Neural progenitor cell (in vitro differentiated cells): ENCODE measurements around the gene COL21A1. TPM values are rescaled to one million over a fixed set of nuclear protein-coding genes. Genes with fewer than 3 reads are reported as not detected.

Experiments used
- DNase-seq: peaks from one replicate; pipeline ENCODE4 v3.0.0-alpha.2; 2016; ENCODE audit warnings: low spot score
- H2AFZ ChIP-seq: fragments of 200-600 bp; sonication (generic); replicated peaks from 2 replicates; pipeline ENCODE4 v1.6.1; 2016; ENCODE audit warnings: antibody characterized with exemption
- H3F3A ChIP-seq: fragments of 200-600 bp; sonication (generic); 2 replicates; pipeline ENCODE4 v1.6.1; 2016; ENCODE audit warnings: antibody characterized with exemption, low read depth
- H3K27ac ChIP-seq: fragments of 200-600 bp; sonication (generic); 2 replicates; pipeline ENCODE4 v1.5.1; 2016; ENCODE audit warnings: mild to moderate bottlenecking
- H3K27me3 ChIP-seq: fragments of 200-600 bp; sonication (generic); 2 replicates; pipeline ENCODE4 v1.6.1; 2016; ENCODE audit warnings: mild to moderate bottlenecking, moderate library complexity
- H3K36me3 ChIP-seq: fragments of 200-600 bp; sonication (generic); 2 replicates; pipeline ENCODE4 v1.5.1; 2016
- H3K4me1 ChIP-seq: fragments of 200-600 bp; sonication (generic); 2 replicates; pipeline ENCODE4 v1.6.1; 2016; ENCODE audit warnings: mixed run types
- H3K4me2 ChIP-seq: fragments of 200-600 bp; sonication (generic); 2 replicates; pipeline ENCODE4 v1.6.1; 2016
- H3K4me3 ChIP-seq: fragments of 200-600 bp; sonication (generic); 2 replicates; pipeline ENCODE4 v1.5.1; 2016
- H3K79me2 ChIP-seq: fragments of 200-600 bp; sonication (generic); 2 replicates; pipeline ENCODE4 v1.6.1; 2016; ENCODE audit warnings: low read depth
- H3K9ac ChIP-seq: fragments of 200-600 bp; sonication (generic); 2 replicates; pipeline ENCODE4 v1.6.1; 2016
- H3K9me3 ChIP-seq: fragments of 200-600 bp; sonication (generic); 2 replicates; pipeline ENCODE4 v1.5.1; 2016; ENCODE audit warnings: low read depth
- H4K20me1 ChIP-seq: fragments of 200-600 bp; sonication (generic); 2 replicates; pipeline ENCODE4 v1.6.1; 2016; ENCODE audit warnings: low read depth
- H3K27ac Mint-ChIP-seq: 3 replicates; pipeline ENCODE4 v1.8.0; 2021; ENCODE audit warnings: mixed read lengths
- H3K27me3 Mint-ChIP-seq: 2 replicates; pipeline ENCODE4 v1.8.0; 2022; ENCODE audit warnings: low read depth, mild to moderate bottlenecking, inconsistent platforms, moderate library complexity, mixed read lengths; ENCODE audit not compliant: insufficient read depth
- H3K36me3 Mint-ChIP-seq: 3 replicates; pipeline ENCODE4 v1.8.0; 2021; ENCODE audit warnings: mixed read lengths
- H3K4me1 Mint-ChIP-seq: 3 replicates; pipeline ENCODE4 v1.8.0; 2021; ENCODE audit warnings: mixed read lengths
- H3K4me3 Mint-ChIP-seq: 3 replicates; pipeline ENCODE4 v1.8.0; 2021; ENCODE audit warnings: mild to moderate bottlenecking, moderate library complexity, mixed read lengths
- H3K9me3 Mint-ChIP-seq: 3 replicates; pipeline ENCODE4 v1.8.0; 2020; ENCODE audit warnings: mixed read lengths
- CTCF ChIP-seq: fragments of 200-600 bp; sonication (generic); IDR thresholded peaks from 2 replicates; pipeline ENCODE4 v1.5.1; 2017; ENCODE audit warnings: antibody characterized with exemption, mild to moderate bottlenecking
- EZH2 ChIP-seq: fragments of 200-600 bp; sonication (generic); IDR thresholded peaks from 2 replicates; pipeline ENCODE4 v1.6.1; 2017; ENCODE audit warnings: antibody characterized with exemption, mild to moderate bottlenecking, moderate library complexity
- EZH2phosphoT487 ChIP-seq: fragments of 200-600 bp; sonication (generic); IDR thresholded peaks from 2 replicates; pipeline ENCODE4 v1.6.1; 2017; ENCODE audit warnings: antibody characterized with exemption
- total RNA-seq: library from RNA; depleted of rRNA; stranded (reverse); fragments of >200 nt; gene quantifications from 2 replicates; pipeline ENCODE4 v1.2.3, GENCODE V29; 2015; ENCODE audit warnings: low replicate concordance

COL21A1 gene
- total RNA-seq, 1 donor from 2014 or later = 0.95 TPM

GRCh38 chr6:56093776-56094175, 153.6 kb downstream of the COL21A1 start:
- Histone ChIP-seq H4K20me1 (no peaks in the 10 kb centered on the region), H3K27ac (no peak overlapping the region), H2AFZ (no peak overlapping the region), H3K9me3 (no peaks in the 10 kb centered on the region), H3F3A (peaks cover 5% of the 10 kb centered on the region), H3K9ac (no peak overlapping the region), H3K36me3 (no peaks in the 10 kb centered on the region), H3K4me1 (no peaks in the 10 kb centered on the region), H3K27me3 (no peaks in the 10 kb centered on the region), H3K4me2 (no peak overlapping the region), H3K4me3 (no peak overlapping the region), H3K79me2 (no peaks in the 10 kb centered on the region)
- H3K36me3 Mint-ChIP-seq = no peaks in the 10 kb centered on the region
- no peaks in the 10 kb centered on the region for H3K4me1 Mint-ChIP-seq
- no peak for DNase-seq
- no peaks in the 10 kb centered on the region for H3K27me3 Mint-ChIP-seq
- H3K4me3 Mint-ChIP-seq = no peak overlapping the region
- H3K9me3 Mint-ChIP-seq = no peaks in the 10 kb centered on the region
- H3K27ac Mint-ChIP-seq = no peak overlapping the region
- TF ChIP-seq CTCF (no peak), EZH2 (no peak), EZH2phosphoT487 (no peak)

- H3K27ac Mint-ChIP-seq = no peak overlapping the region
- Histone ChIP-seq H3K9me3 (no peaks in the 10 kb centered on the region), H3F3A (no peaks in the 10 kb centered on the region), H3K27ac (no peak overlapping the region), H2AFZ (peak overlapping the region; percentile 68), H3K9ac (no peak overlapping the region), H3K4me2 (no peak overlapping the region), H3K27me3 (no peaks in the 10 kb centered on the region), H3K36me3 (no peaks in the 10 kb centered on the region), H3K79me2 (no peaks in the 10 kb centered on the region), H3K4me1 (no peaks in the 10 kb centered on the region), H4K20me1 (no peaks in the 10 kb centered on the region), H3K4me3 (no peak overlapping the region)
- DNase-seq = no peak
- no peaks in the 10 kb centered on the region for H3K9me3 Mint-ChIP-seq
- no peaks in the 10 kb centered on the region for H3K36me3 Mint-ChIP-seq
- no peaks in the 10 kb centered on the region for H3K27me3 Mint-ChIP-seq
- H3K4me1 Mint-ChIP-seq = no peaks in the 10 kb centered on the region
- H3K4me3 Mint-ChIP-seq = no peak overlapping the region
- no peak for TF ChIP-seq CTCF
Measured at GRCh38 chr6:56091159-56091869, 156.1 kb downstream of the COL21A1 start.

GRCh38 chr6:56088641-56089040, 158.7 kb downstream of the COL21A1 start:
- Histone ChIP-seq H3K27ac (no peak overlapping the region), H3K27me3 (no peaks in the 10 kb centered on the region), H4K20me1 (no peaks in the 10 kb centered on the region), H3K79me2 (no peaks in the 10 kb centered on the region), H3F3A (no peaks in the 10 kb centered on the region), H3K9ac (no peak overlapping the region), H3K4me2 (no peak overlapping the region), H3K4me3 (no peak overlapping the region), H2AFZ (no peak overlapping the region), H3K4me1 (no peaks in the 10 kb centered on the region), H3K9me3 (no peaks in the 10 kb centered on the region), H3K36me3 (no peaks in the 10 kb centered on the region)
- Mint-ChIP-seq H3K27me3 (no peaks in the 10 kb centered on the region), H3K9me3 (no peaks in the 10 kb centered on the region), H3K4me1 (no peaks in the 10 kb centered on the region), H3K27ac (no peak overlapping the region), H3K4me3 (no peak overlapping the region), H3K36me3 (no peaks in the 10 kb centered on the region)
- DNase-seq = no peak
- TF ChIP-seq CTCF (no peak), EZH2 (no peak), EZH2phosphoT487 (no peak)
